Left ventricle myocardium inferior (tissue), 1 donor: ENCODE data around the gene ATF7IP2. TPM values are rescaled to one million over a fixed set of nuclear protein-coding genes. Genes with fewer than 3 reads are reported as not detected.

Experiments
- DNase-seq: peaks from one replicate; pipeline ENCODE4 v3.0.0-alpha.2; 2020
- H3K27ac ChIP-seq: fragments of 200-600 bp; replicated peaks from 2 replicates; pipeline ENCODE4 v1.8.0; 2021
- H3K27me3 ChIP-seq: fragments of 200-600 bp; 2 replicates; pipeline ENCODE4 v1.8.0; 2021; ENCODE audit warnings: low read depth
- H3K36me3 ChIP-seq: fragments of 200-600 bp; 2 replicates; pipeline ENCODE4 v1.8.0; 2021
- H3K4me1 ChIP-seq: fragments of 200-600 bp; 2 replicates; pipeline ENCODE4 v1.8.0; 2021
- H3K4me3 ChIP-seq: fragments of 200-600 bp; 2 replicates; pipeline ENCODE4 v1.8.0; 2021; ENCODE audit warnings: mild to moderate bottlenecking, moderate library complexity
- H3K9me3 ChIP-seq: fragments of 200-600 bp; replicated peaks from 2 replicates; pipeline ENCODE4 v1.8.0; 2021
- intact Hi-C: fragments of 100-400 bp; cut with micrococcal nuclease; formaldehyde crosslinking; loops from one replicate; pipeline ENCODE4 v1.11.0; 2022
- total RNA-seq: library from RNA; stranded (reverse); fragmentation: NEBNext Ultra II Directional; extraction: Animal tissue kit (Norgen Biotek cat#: 25700); gene quantifications from one replicate; pipeline ENCODE4 v1.2.1, GENCODE V29; 2021
- TF ChIP-seq, protein P1 (sequence below): fragments of 200-600 bp; IDR thresholded peaks from 2 replicates; pipeline ENCODE4 v1.8.0; 2021; ENCODE audit warnings: antibody characterized with exemption, mild to moderate bottlenecking, borderline replicate concordance
- donor health status: DM: no; HTN: yes; CAD: no; lungs with severe emphysema.

The ATF7IP2 gene
- total RNA-seq, 1 donor from 2014 or later: 53.6 TPM

DNA sequence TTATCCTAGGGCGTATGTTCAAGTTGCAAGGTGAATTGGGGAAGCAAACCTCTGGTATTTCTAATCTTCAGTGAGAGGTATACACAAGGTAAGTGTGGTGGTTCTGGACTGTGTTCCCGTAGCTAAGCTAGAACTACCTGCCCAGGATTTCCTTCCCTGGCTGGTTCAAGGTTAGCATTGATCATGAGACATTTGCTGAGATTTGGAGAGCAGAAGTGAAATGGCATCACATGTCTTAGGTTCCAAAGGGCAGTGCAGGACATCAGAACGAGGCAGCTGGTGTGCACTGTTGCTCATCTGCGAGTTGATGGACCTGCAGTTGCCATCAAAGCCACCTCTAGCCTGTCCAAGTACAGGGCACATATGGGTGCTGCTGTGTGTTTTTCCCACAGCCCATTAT is 99.3 kb downstream of the ATF7IP2 start:
- TF ChIP-seq, protein P1, sequence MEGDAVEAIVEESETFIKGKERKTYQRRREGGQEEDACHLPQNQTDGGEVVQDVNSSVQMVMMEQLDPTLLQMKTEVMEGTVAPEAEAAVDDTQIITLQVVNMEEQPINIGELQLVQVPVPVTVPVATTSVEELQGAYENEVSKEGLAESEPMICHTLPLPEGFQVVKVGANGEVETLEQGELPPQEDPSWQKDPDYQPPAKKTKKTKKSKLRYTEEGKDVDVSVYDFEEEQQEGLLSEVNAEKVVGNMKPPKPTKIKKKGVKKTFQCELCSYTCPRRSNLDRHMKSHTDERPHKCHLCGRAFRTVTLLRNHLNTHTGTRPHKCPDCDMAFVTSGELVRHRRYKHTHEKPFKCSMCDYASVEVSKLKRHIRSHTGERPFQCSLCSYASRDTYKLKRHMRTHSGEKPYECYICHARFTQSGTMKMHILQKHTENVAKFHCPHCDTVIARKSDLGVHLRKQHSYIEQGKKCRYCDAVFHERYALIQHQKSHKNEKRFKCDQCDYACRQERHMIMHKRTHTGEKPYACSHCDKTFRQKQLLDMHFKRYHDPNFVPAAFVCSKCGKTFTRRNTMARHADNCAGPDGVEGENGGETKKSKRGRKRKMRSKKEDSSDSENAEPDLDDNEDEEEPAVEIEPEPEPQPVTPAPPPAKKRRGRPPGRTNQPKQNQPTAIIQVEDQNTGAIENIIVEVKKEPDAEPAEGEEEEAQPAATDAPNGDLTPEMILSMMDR: no peak
- Histone ChIP-seq H3K4me1 (no peaks in the 10 kb centered on the region), H3K36me3 (peaks cover 62% of the 10 kb centered on the region), H3K9me3 (peaks cover 7% of the 10 kb centered on the region), H3K27me3 (no peaks in the 10 kb centered on the region), H3K4me3 (no peak overlapping the region), H3K27ac (no peak overlapping the region)
- DNase-seq: no peak
- intact Hi-C loops: no loop called here

DNA sequence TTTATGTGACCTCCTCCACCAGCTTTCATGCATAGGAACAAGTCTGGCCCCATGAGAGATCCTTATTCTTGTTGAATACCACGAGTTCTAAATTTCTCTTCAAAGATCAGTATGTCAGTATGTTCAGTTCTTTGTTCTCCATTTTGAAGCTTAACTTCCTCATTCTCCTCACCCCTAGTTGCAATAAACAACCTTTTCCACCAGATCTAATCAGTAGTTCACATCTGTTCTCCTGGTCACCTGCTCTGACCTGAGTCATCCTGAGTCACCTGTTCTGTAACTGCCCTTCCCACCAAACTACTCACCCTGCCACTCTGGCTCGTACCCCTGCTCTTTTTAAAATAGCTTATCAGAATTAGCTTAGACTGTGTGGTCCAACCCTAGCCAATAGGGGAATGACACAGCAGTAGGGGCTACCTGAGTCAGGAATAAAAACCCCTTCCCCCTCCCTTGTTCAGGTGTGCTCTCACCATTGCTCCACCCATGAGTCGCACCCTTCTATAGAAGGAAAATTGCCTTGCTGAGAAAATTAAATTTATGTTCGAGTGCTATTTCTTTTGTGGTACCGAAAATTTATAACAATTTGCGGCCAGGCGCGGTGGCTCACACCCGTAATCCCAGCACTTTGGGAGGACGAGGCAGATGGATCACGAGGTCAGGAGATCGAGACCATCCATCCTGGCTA is 100.0 kb downstream of the ATF7IP2 start:
- H3K36me3 ChIP-seq: peaks cover 56% of the 10 kb centered on the region
- TF ChIP-seq, protein P1: no peak
- no peak overlapping the region for H3K27ac ChIP-seq
- H3K4me3 ChIP-seq: no peak overlapping the region
- no peaks in the 10 kb centered on the region for H3K4me1 ChIP-seq
- H3K27me3 ChIP-seq: no peaks in the 10 kb centered on the region
- intact Hi-C loops: no loop called here
- no peak for DNase-seq
- peaks cover 7% of the 10 kb centered on the region for H3K9me3 ChIP-seq

DNA sequence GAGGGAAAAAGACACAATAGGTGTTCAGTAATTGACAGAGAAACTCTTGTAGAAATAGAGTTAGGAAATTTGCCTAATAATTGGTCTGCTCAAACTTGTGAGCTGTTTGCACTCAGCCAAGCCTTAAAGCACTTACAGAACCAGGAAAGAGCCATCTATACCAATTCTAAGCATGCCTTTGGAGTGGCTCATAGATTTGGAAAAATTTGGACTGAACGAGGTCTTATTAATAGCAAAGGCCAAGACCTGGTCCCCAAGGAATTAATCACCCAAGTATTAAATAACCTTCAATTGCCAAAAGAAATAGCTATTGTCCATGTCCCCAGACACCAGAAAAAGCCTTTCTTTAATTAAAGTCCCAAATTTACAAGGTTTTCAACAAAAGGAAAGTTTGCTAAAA is 104.3 kb downstream of the ATF7IP2 start:
- H3K9me3 ChIP-seq: peaks cover 12% of the 10 kb centered on the region
- no peaks in the 10 kb centered on the region for H3K27me3 ChIP-seq
- DNase-seq: no peak
- TF ChIP-seq, protein P1: no peak
- intact Hi-C loops: no loop called here
- peaks cover 13% of the 10 kb centered on the region for H3K36me3 ChIP-seq
- H3K27ac ChIP-seq: no peak overlapping the region
- H3K4me1 ChIP-seq: no peaks in the 10 kb centered on the region
- no peak overlapping the region for H3K4me3 ChIP-seq

DNA sequence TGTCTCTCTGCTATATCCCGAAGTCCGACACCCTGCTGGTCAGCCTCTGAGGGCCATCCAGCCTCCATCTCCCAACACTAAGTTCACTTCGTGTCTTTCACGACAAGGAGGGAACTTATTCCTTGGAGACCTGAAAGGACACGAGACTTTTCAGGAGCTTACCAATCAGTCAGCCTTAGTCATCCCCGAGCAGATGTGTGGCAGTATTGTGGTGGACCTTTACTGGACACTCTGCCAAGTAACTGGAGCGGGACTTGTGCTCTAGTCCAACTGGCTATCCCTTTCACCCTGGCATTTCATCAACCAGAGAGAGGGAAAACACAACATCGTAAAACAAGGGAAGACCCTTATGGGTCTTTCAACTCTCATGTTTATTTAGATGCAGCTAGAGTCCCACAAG is 107.4 kb downstream of the ATF7IP2 start:
- H3K36me3 ChIP-seq: no peaks in the 10 kb centered on the region
- no peak overlapping the region for H3K27ac ChIP-seq
- peaks cover 13% of the 10 kb centered on the region for H3K9me3 ChIP-seq
- DNase-seq: no peak
- H3K4me3 ChIP-seq: no peak overlapping the region
- no peaks in the 10 kb centered on the region for H3K4me1 ChIP-seq
- intact Hi-C loops: no loop called here
- TF ChIP-seq, protein P1: no peak
- H3K27me3 ChIP-seq: no peaks in the 10 kb centered on the region

DNA sequence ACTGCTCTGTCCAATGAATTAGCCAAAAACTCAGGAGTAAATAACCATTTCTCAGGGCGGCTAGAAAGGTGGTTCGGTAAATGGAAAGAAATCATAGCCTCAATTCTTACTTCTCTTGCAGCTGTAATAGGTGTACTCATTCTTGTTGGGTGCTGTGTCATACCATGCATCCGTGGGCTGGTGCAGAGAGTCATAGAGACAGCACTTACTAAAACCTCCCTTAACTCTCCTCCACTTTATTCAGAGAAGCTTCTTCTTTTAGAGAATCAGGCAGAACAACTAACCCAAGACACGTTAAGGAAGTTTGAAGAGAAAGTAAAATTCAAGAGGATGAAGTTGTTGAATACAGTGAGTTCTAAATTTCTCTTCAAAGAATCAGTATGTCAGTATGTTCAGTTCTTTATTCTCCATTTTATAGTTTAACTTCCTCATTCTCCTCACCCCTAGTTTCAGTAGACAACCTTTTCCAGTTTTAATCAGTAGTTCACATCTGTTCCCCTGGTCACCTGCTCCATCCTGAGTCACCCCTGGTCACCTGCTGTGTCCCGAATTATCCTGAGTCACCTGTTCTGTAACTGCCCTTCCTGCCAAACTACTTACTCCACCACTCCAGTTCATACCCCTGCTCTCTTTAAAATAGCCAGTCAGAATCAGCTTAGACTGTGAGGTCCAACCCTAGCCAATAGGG is 108.6 kb downstream of the ATF7IP2 start:
- no peak for DNase-seq
- intact Hi-C loops: no loop called here
- TF ChIP-seq, protein P1: no peak
- Histone ChIP-seq H3K4me3 (no peak overlapping the region), H3K9me3 (peaks cover 13% of the 10 kb centered on the region), H3K4me1 (no peaks in the 10 kb centered on the region), H3K36me3 (no peaks in the 10 kb centered on the region), H3K27ac (no peak overlapping the region), H3K27me3 (no peaks in the 10 kb centered on the region)
